BE2C (cell line): ENCODE results near the gene B4GAT1.

ENCODE experiments used
- DNase-seq: peaks from one replicate; pipeline ENCODE4 v3.0.0-alpha.2; 2020
- H3K27me3 ChIP-seq: fragments of 250-450 bp; sonication (Bioruptor Pico); 2 replicates; pipeline ENCODE4 v1.5.1; 2020; ENCODE audit warnings: mild to moderate bottlenecking
- H3K36me3 ChIP-seq: fragments of 250-450 bp; sonication (Bioruptor Pico); 2 replicates; pipeline ENCODE4 v1.5.1; 2020; ENCODE audit warnings: mild to moderate bottlenecking
- H3K4me1 ChIP-seq: fragments of 250-450 bp; sonication (Bioruptor Pico); 2 replicates; pipeline ENCODE4 v1.5.1; 2020
- H3K4me3 ChIP-seq: 2 replicates; pipeline ENCODE4 v1.5.1; 2011; ENCODE audit warnings: low read depth, low read length
- H3K9me3 ChIP-seq: fragments of 250-450 bp; sonication (Bioruptor Pico); 2 replicates; pipeline ENCODE4 v1.5.1; 2020
- TF ChIP-seq, protein P1 (sequence below): IDR thresholded peaks from 2 replicates; pipeline ENCODE4 v1.5.1; 2012; ENCODE audit warnings: mild to moderate bottlenecking, low read depth, low read length

B4GAT1 gene

DNA sequence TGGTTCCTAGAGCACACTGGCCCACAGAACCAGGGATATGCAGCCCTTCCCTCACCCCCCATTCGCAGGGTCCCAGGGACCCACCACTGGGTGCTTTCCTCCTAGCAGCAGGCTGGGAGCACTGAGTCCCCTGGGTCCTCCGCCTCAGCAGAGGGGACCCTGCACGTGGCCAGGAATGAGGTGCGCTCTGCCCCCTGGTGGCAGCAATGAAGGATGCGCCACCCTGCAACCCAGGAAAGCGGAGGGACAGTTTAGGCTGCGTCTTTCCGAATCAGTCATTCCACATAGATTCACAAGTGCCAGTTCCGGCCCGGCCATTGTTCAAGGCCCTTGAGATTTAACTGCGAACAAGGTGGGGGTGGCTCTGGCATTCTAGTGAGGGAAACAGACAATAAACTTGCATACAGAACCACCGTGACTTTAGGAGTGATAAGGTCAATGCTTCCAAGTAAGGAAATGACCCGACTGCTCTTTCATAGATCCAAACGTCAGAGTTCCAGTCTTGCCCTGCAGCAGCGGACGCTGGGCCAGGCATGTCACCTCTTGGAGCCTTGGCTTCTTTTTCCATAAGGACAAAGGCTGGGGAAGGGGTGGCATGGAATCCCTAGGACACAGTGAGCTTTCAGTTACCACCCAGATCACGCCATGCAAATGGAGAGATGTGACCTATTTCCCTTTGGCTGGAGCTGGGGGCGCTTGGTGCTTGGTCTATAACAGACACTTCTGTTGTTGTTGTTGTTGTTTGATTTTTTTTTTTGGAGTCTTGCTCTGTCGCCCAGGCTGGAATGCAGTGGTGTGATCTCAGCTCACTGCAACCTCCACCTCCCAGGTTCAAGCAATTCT is 18.9 kb downstream of the B4GAT1 start:
- peak overlapping the region; percentile 32 for H3K4me3 ChIP-seq
- peaks cover 22% of the 10 kb centered on the region for H3K4me1 ChIP-seq

DNA sequence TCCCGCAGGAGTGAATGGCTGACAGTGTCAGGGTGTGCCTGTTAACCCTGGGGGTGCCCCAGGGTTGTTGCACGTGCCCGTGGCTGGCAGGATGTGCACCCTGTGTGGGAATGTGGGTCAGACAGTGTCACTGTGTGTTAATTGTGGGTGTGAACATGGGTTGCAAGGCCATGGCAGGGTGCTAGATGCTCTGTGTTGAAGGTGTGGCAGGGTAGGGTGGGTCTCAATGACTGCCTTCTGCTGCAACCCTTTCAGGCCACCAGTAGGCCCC is 19.5 kb downstream of the B4GAT1 start:
- no peak overlapping the region for H3K4me3 ChIP-seq
- no peak for DNase-seq
- TF ChIP-seq, protein P1, sequence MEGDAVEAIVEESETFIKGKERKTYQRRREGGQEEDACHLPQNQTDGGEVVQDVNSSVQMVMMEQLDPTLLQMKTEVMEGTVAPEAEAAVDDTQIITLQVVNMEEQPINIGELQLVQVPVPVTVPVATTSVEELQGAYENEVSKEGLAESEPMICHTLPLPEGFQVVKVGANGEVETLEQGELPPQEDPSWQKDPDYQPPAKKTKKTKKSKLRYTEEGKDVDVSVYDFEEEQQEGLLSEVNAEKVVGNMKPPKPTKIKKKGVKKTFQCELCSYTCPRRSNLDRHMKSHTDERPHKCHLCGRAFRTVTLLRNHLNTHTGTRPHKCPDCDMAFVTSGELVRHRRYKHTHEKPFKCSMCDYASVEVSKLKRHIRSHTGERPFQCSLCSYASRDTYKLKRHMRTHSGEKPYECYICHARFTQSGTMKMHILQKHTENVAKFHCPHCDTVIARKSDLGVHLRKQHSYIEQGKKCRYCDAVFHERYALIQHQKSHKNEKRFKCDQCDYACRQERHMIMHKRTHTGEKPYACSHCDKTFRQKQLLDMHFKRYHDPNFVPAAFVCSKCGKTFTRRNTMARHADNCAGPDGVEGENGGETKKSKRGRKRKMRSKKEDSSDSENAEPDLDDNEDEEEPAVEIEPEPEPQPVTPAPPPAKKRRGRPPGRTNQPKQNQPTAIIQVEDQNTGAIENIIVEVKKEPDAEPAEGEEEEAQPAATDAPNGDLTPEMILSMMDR = no peak
- H3K4me1 ChIP-seq = peaks cover 22% of the 10 kb centered on the region
- no peaks in the 10 kb centered on the region for H3K27me3 ChIP-seq
- no peaks in the 10 kb centered on the region for H3K9me3 ChIP-seq
- no peaks in the 10 kb centered on the region for H3K36me3 ChIP-seq

More for the DNA sequence above, 18.9 kb downstream of the B4GAT1 start:
- TF ChIP-seq, protein P1 = peak; percentile 88
- H3K27me3 ChIP-seq = no peaks in the 10 kb centered on the region
- peak; percentile 90 for DNase-seq
- no peaks in the 10 kb centered on the region for H3K9me3 ChIP-seq
- H3K36me3 ChIP-seq = no peaks in the 10 kb centered on the region

DNA sequence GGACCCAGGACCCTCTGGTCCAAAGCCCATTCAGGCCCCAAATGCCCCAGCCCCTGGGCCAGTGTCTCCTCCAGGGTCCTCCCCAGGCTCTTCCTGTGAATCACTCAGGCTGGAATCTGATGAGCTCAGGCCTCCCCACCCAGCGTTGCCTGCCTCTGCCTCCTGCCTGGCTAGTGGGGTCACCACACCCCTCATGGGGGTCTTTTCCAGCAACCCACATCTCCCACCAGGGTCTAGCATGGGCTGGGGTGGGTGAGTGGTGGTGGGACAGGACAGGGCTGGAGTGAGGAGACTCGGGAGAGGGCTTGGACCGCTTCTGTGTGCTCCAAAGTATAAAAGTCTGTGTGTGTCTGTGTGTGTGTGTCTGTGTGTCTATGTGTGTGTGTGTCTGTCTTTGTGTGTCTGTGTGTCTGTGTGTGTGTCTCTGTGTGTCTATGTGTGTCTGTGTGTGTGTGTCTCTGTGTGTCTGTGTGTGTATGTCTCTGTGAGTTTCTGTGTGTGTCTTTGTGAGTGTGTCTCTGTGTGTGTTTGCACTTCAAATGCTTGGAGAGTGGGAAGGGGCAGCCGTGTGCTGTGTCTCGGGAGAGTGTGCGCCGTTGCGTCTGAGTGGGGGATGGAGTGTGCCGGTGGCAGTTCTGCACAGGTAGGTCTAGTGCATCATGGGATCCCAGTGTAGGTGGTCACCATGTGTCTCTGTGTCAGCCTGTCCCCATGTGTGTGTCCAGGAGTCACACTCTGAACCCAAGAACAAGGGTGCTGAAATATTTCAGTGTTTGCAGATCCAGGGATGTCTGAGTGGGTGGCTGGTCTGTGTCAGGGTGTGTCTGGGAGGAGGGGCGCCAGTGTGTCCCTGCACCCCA is 20.0 kb downstream of the B4GAT1 start:
- Histone ChIP-seq H3K4me1 (peaks cover 22% of the 10 kb centered on the region), H3K27me3 (no peaks in the 10 kb centered on the region), H3K4me3 (no peak overlapping the region), H3K36me3 (no peaks in the 10 kb centered on the region), H3K9me3 (no peaks in the 10 kb centered on the region)
- DNase-seq = no peak
- TF ChIP-seq, protein P1 = no peak

DNA sequence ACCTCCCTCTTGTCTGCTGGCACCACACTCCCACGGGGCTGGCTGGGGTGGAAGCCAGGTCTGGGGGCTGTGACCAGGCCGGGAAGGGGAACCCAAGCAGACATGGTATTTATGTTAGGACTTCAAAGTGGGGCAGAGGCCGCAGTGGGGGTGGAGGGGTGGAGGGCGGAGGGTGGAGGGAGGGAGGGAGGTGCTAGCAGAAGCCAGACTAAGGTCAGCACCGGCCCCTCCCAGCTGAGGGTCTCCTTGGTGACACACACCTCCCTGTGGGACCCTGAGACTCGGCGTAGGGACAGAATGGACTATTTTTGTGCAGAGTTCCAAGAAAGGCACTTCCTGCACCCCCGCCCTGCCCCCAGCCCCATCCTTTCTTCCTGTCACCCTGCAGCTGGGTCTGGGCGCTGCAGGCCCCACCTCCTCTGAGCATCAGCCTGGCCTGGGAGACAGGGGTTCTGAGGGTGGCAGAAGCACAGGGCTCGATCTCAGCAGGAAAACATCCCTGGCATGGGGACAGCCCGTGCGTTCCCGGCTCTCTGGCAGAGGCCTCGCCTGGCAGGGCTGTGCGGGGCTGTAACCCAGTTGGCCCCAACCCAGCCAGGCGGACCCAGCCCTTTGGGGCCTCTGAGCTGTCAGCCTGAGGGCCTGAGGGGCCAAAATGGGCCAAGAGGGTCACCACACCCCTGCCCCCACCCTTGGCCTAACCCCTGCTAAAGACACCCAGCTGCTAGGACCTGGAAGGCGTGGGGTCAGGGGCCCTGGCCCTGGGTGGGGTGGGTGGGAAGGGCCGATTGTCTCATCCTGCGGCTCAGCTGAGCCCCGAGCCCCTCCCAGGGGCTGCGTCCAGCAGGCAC is 20.9 kb downstream of the B4GAT1 start:
- H3K27me3 ChIP-seq = no peaks in the 10 kb centered on the region
- no peak overlapping the region for H3K4me3 ChIP-seq
- peaks cover 22% of the 10 kb centered on the region for H3K4me1 ChIP-seq
- DNase-seq = no peak
- no peaks in the 10 kb centered on the region for H3K36me3 ChIP-seq
- TF ChIP-seq, protein P1 = no peak
- H3K9me3 ChIP-seq = no peaks in the 10 kb centered on the region

DNA sequence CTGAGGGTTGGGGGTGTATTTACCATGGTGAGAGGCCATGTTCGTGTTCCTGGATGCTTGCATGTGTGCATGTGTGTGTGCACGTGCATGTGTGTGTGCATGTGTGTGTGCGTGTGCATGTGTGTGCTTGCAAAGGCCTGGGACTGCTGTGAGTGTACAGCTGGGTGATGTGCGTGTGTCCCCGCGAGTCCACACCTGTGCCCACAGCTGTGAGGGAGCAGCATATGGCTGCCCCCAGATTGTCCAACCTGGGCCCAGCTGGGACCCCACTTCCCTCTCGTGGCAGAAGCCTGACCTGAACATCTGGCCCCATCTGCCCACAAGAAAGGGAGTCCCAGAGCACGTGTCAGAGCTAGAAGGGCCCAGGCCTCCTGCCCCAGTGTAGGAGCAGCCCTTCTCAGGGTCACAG is 22.2 kb downstream of the B4GAT1 start:
- Histone ChIP-seq H3K27me3 (no peaks in the 10 kb centered on the region), H3K4me1 (peaks cover 22% of the 10 kb centered on the region), H3K4me3 (no peak overlapping the region), H3K36me3 (no peaks in the 10 kb centered on the region), H3K9me3 (no peaks in the 10 kb centered on the region)
- TF ChIP-seq, protein P1 = no peak
- no peak for DNase-seq
